KMS-11 (cell line): Measurements from ENCODE around the gene OR51B4.

Experiments
- H2AFZ ChIP-seq: fragments of 200-600 bp; sonication (generic); 2 replicates; pipeline ENCODE4 v1.6.1; 2016; ENCODE audit warnings: antibody characterized with exemption, mixed run types, low read depth
- H3K27ac ChIP-seq: fragments of 200-600 bp; sonication (generic); 2 replicates; pipeline ENCODE4 v1.6.1; 2016; ENCODE audit warnings: mild to moderate bottlenecking, mixed run types
- H3K27me3 ChIP-seq: fragments of 200-600 bp; sonication (generic); 2 replicates; pipeline ENCODE4 v1.6.1; 2017; ENCODE audit warnings: mild to moderate bottlenecking, low read depth, mixed run types, moderate library complexity; ENCODE audit not compliant: insufficient read depth
- H3K36me3 ChIP-seq: fragments of 200-600 bp; sonication (generic); 2 replicates; pipeline ENCODE4 v1.6.1; 2017; ENCODE audit warnings: mild to moderate bottlenecking, mixed run types; ENCODE audit not compliant: insufficient read depth
- H3K4me1 ChIP-seq: fragments of 200-600 bp; sonication (generic); 2 replicates; pipeline ENCODE4 v1.6.1; 2016; ENCODE audit warnings: mild to moderate bottlenecking, low read depth, mixed run types; ENCODE audit not compliant: poor library complexity, severe bottlenecking
- H3K4me2 ChIP-seq: fragments of 200-600 bp; sonication (generic); 2 replicates; pipeline ENCODE4 v1.7.0; 2016; ENCODE audit warnings: mild to moderate bottlenecking, mixed run types
- H3K4me3 ChIP-seq: fragments of 200-600 bp; sonication (generic); IDR thresholded peaks from 2 replicates; pipeline ENCODE4 v1.6.1; 2017; ENCODE audit warnings: low read depth, low read length, mixed read lengths; ENCODE audit not compliant: insufficient read depth
- H3K79me2 ChIP-seq: fragments of 200-600 bp; sonication (generic); 2 replicates; pipeline ENCODE4 v1.6.1; 2016; ENCODE audit warnings: low read depth, mixed run types; ENCODE audit not compliant: insufficient read depth
- H3K9ac ChIP-seq: fragments of 200-600 bp; sonication (generic); 2 replicates; pipeline ENCODE4 v1.6.1; 2016; ENCODE audit warnings: mild to moderate bottlenecking, mixed run types
- H4K20me1 ChIP-seq: fragments of 200-600 bp; sonication (generic); 2 replicates; pipeline ENCODE4 v1.6.1; 2016; ENCODE audit warnings: mild to moderate bottlenecking, mixed run types; ENCODE audit not compliant: insufficient read depth
- CTCF ChIP-seq: fragments of 200-600 bp; sonication (generic); conservative IDR thresholded peaks from 2 replicates; pipeline ENCODE4 v1.6.1; 2017; ENCODE audit warnings: low read depth, mild to moderate bottlenecking, antibody characterized with exemption, low read length, moderate library complexity, mixed read lengths

The OR51B4 gene

GRCh38 chr11:5283882-5284281 lies 17.9 kb downstream of the OR51B4 start:
- Histone ChIP-seq H2AFZ (no peak overlapping the region), H3K27ac (no peak overlapping the region), H3K9ac (no peak overlapping the region), H4K20me1 (no peaks in the 10 kb centered on the region), H3K27me3 (no peaks in the 10 kb centered on the region), H3K36me3 (no peaks in the 10 kb centered on the region), H3K79me2 (no peaks in the 10 kb centered on the region), H3K4me1 (peaks cover 14% of the 10 kb centered on the region), H3K4me2 (no peak overlapping the region), H3K4me3 (no peak overlapping the region)
- no peak for TF ChIP-seq CTCF

- Histone ChIP-seq H3K27ac (no peak overlapping the region), H4K20me1 (no peaks in the 10 kb centered on the region), H3K27me3 (no peaks in the 10 kb centered on the region), H2AFZ (no peak overlapping the region), H3K36me3 (no peaks in the 10 kb centered on the region), H3K4me1 (peaks cover 14% of the 10 kb centered on the region), H3K9ac (no peak overlapping the region), H3K4me3 (no peak overlapping the region), H3K79me2 (no peaks in the 10 kb centered on the region), H3K4me2 (no peak overlapping the region)
- TF ChIP-seq CTCF, result no peak
These were observed 18.7 kb downstream of the OR51B4 start for GRCh38 chr11:5283086-5283485.

- Histone ChIP-seq H2AFZ (no peak overlapping the region), H3K79me2 (no peaks in the 10 kb centered on the region), H3K36me3 (no peaks in the 10 kb centered on the region), H3K4me3 (no peak overlapping the region), H3K9ac (no peak overlapping the region), H3K4me1 (peaks cover 14% of the 10 kb centered on the region), H4K20me1 (no peaks in the 10 kb centered on the region), H3K27me3 (no peaks in the 10 kb centered on the region), H3K27ac (no peak overlapping the region), H3K4me2 (no peak overlapping the region)
- TF ChIP-seq CTCF, result no peak
These were observed 19.1 kb downstream of the OR51B4 start for GRCh38 chr11:5282628-5283027.

- H3K27ac ChIP-seq, result no peak overlapping the region
- no peak for TF ChIP-seq CTCF
- no peaks in the 10 kb centered on the region for H3K36me3 ChIP-seq
- H3K4me1 ChIP-seq, result peaks cover 14% of the 10 kb centered on the region
- H3K79me2 ChIP-seq, result no peaks in the 10 kb centered on the region
- H3K27me3 ChIP-seq, result no peaks in the 10 kb centered on the region
- no peaks in the 10 kb centered on the region for H4K20me1 ChIP-seq
- H3K4me3 ChIP-seq, result no peak overlapping the region
- no peak overlapping the region for H3K4me2 ChIP-seq
- H2AFZ ChIP-seq, result no peak overlapping the region
- H3K9ac ChIP-seq, result no peak overlapping the region
These were observed 20.1 kb downstream of the OR51B4 start for GRCh38 chr11:5281596-5281995.
